ENCODE data around the gene UTP18. TPM values are rescaled to one million over a fixed set of nuclear protein-coding genes. Genes with fewer than 3 reads are reported as not detected.
A peak's percentile ranks its signal among the peaks of the same experiment; 100 is the strongest.

The UTP18 gene
- total and polyA plus RNA-seq, 9 of the 15 experiments (the other 6 are each of a cell fraction or from before 2014, with no cell fraction given): 31.1 to 99.2 (median 66.7) TPM

DNA sequence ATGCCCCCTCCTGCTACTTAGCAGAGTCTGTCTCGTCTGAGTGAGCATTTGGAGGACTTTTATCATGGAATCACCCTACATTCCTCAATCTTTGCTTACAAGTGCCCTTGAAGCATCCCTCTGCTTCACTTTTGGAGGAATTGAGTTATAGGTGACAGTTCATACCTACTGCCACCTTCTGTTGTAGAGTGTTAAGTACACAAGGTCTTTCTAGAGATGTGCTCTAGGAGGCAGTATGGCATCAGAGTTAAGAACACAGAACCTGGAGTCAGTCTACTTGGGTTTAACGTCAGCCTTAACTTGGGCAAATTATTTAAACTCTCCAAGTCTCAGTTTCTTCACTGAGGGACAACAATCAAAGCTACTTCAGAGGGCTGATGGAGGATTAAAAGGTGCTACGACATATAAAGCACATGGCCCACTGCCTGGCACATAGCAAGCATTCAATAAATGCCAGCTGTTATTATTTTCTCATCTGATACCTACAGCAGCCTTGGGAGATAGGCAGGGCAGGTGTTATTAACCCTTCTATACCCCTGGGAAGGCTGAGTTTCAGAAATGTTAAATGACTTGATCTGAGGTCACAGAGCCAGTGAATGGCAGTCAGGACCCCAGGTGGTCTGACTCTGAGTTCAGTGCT is 62.2 kb downstream of the UTP18 start (continued):
- TF ChIP-seq, protein P1, sequence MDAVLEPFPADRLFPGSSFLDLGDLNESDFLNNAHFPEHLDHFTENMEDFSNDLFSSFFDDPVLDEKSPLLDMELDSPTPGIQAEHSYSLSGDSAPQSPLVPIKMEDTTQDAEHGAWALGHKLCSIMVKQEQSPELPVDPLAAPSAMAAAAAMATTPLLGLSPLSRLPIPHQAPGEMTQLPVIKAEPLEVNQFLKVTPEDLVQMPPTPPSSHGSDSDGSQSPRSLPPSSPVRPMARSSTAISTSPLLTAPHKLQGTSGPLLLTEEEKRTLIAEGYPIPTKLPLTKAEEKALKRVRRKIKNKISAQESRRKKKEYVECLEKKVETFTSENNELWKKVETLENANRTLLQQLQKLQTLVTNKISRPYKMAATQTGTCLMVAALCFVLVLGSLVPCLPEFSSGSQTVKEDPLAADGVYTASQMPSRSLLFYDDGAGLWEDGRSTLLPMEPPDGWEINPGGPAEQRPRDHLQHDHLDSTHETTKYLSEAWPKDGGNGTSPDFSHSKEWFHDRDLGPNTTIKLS (IDR thresholded peaks at IDR 0.05; ENCODE audit: borderline replicate concordance, low read depth): no peak
- TF ChIP-seq ELF1 (tag; IDR thresholded peaks at IDR 0.05) (no peak), POLR2AphosphoS2 (IDR thresholded peaks at IDR 0.05; ENCODE audit: low read length) (no peak), RAD21 (CRISPR knock-in tag; conservative IDR thresholded peaks at IDR 0.05 in 1 of 2, IDR thresholded peaks at IDR 0.05 in 1 of 2) (peak; percentile 79 to 94), TARDBP (IDR thresholded peaks at IDR 0.05) (no peak), ZNF76 (CRISPR knock-in tag; IDR thresholded peaks at IDR 0.05; ENCODE audit: borderline replicate concordance) (no peak), JUN (IDR thresholded peaks at IDR 0.05; ENCODE audit: borderline replicate concordance, low read depth, low read length) (no peak), JUN (CRISPR knock-in tag; IDR thresholded peaks at IDR 0.05; ENCODE audit: borderline replicate concordance) (no peak), POLR2G (IDR thresholded peaks at IDR 0.05; ENCODE audit: low read depth, low read length) (no peak), SP2 (IDR thresholded peaks at IDR 0.05; ENCODE audit: extremely low read depth, low read depth, low read length, poor library complexity, severe bottlenecking) (no peak), POLR3A (IDR thresholded peaks at IDR 0.05; ENCODE audit: borderline replicate concordance, extremely low read depth, insufficient read depth, insufficient read length) (no peak), RB1 (IDR thresholded peaks at IDR 0.05; ENCODE audit: low read depth) (0 out of 2 replicates have a peak, but pooled peaks have one; percentile 16), ZNF79 (CRISPR knock-in tag; IDR thresholded peaks at IDR 0.05; ENCODE audit: low read depth) (no peak)
- TF ChIP-seq, protein P2, sequence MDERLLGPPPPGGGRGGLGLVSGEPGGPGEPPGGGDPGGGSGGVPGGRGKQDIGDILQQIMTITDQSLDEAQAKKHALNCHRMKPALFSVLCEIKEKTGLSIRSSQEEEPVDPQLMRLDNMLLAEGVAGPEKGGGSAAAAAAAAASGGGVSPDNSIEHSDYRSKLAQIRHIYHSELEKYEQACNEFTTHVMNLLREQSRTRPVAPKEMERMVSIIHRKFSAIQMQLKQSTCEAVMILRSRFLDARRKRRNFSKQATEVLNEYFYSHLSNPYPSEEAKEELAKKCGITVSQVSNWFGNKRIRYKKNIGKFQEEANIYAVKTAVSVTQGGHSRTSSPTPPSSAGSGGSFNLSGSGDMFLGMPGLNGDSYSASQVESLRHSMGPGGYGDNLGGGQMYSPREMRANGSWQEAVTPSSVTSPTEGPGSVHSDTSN (CRISPR knock-in tag; IDR thresholded peaks at IDR 0.05; ENCODE audit: low read depth): no peak
- TF ChIP-seq, protein P2 (tag; conservative IDR thresholded peaks at IDR 0.05; ENCODE audit: low read depth): peak; percentile 75
- TF ChIP-seq, protein P3, sequence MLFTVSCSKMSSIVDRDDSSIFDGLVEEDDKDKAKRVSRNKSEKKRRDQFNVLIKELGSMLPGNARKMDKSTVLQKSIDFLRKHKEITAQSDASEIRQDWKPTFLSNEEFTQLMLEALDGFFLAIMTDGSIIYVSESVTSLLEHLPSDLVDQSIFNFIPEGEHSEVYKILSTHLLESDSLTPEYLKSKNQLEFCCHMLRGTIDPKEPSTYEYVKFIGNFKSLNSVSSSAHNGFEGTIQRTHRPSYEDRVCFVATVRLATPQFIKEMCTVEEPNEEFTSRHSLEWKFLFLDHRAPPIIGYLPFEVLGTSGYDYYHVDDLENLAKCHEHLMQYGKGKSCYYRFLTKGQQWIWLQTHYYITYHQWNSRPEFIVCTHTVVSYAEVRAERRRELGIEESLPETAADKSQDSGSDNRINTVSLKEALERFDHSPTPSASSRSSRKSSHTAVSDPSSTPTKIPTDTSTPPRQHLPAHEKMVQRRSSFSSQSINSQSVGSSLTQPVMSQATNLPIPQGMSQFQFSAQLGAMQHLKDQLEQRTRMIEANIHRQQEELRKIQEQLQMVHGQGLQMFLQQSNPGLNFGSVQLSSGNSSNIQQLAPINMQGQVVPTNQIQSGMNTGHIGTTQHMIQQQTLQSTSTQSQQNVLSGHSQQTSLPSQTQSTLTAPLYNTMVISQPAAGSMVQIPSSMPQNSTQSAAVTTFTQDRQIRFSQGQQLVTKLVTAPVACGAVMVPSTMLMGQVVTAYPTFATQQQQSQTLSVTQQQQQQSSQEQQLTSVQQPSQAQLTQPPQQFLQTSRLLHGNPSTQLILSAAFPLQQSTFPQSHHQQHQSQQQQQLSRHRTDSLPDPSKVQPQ (CRISPR knock-in tag; IDR thresholded peaks at IDR 0.05; ENCODE audit: borderline replicate concordance): no peak
- TF ChIP-seq, protein P4, sequence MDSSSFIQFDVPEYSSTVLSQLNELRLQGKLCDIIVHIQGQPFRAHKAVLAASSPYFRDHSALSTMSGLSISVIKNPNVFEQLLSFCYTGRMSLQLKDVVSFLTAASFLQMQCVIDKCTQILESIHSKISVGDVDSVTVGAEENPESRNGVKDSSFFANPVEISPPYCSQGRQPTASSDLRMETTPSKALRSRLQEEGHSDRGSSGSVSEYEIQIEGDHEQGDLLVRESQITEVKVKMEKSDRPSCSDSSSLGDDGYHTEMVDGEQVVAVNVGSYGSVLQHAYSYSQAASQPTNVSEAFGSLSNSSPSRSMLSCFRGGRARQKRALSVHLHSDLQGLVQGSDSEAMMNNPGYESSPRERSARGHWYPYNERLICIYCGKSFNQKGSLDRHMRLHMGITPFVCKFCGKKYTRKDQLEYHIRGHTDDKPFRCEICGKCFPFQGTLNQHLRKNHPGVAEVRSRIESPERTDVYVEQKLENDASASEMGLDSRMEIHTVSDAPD (CRISPR knock-in tag; IDR thresholded peaks at IDR 0.05): no peak
